ENCODE data around the gene COTL1.

Gene COTL1

DNA sequence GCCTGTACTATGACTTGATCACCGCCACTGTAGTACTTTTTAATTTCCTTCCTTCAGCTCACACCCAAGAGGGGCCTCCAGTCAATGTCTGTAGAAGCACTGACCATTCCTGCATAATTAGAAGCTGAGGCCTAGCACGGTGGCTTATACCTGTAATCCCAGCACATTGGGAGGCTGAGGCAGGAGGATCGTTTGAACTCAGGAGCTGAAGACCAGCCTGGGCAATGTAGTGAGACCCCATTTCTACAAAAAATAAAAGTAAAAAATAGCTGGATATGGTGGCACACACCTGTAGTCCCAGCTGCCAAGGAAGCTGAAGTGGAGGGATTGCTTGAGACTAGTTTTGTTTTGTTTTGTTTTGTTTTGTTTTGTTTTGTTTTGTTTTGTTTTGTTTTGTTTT, 36.4 kb upstream of the COTL1 start:
- Histone ChIP-seq H3K4me2 (ENCODE audit: low read depth, low read length, poor library complexity, severe bottlenecking) (no peak overlapping the region), H3K9ac (ENCODE audit: low read depth, low read length, poor library complexity, severe bottlenecking) (no peak overlapping the region), H3F3A (ENCODE audit: low read depth) (0 out of 2 replicates have a peak, but pooled peaks cover 3% of the 10 kb centered on the region), H4K20me1 (ENCODE audit: insufficient read depth, low read length, poor library complexity, severe bottlenecking) (no peaks in the 10 kb centered on the region), H3K27me3 (ENCODE audit: insufficient read depth, low read length, poor library complexity, severe bottlenecking) (no peaks in the 10 kb centered on the region), H3K36me3 (ENCODE audit: insufficient read depth, low read length) (peaks cover 21% of the 10 kb centered on the region; the same call in 1 of the 2 replicates), H3K79me2 (ENCODE audit: insufficient read depth, low read length) (peaks cover 16% of the 10 kb centered on the region), H3K9me3 (ENCODE audit: insufficient read depth, low read depth, low read length) (no peaks in the 10 kb centered on the region), H3K4me1 (ENCODE audit: insufficient read depth, low read length, poor library complexity, severe bottlenecking) (peaks cover 20% of the 10 kb centered on the region), H2AFZ (ENCODE audit: low read length) (no peak overlapping the region), H3K9me2 (replicated peaks; ENCODE audit: low read depth, low read length) (no peaks in the 10 kb centered on the region), H3K4me3 (ENCODE audit: low read length, poor library complexity, severe bottlenecking) (no peak overlapping the region)
- no peak for TF ChIP-seq EZH2phosphoT487 (IDR thresholded peaks at IDR 0.05; ENCODE audit: borderline replicate concordance)
- TF ChIP-seq, protein P1, sequence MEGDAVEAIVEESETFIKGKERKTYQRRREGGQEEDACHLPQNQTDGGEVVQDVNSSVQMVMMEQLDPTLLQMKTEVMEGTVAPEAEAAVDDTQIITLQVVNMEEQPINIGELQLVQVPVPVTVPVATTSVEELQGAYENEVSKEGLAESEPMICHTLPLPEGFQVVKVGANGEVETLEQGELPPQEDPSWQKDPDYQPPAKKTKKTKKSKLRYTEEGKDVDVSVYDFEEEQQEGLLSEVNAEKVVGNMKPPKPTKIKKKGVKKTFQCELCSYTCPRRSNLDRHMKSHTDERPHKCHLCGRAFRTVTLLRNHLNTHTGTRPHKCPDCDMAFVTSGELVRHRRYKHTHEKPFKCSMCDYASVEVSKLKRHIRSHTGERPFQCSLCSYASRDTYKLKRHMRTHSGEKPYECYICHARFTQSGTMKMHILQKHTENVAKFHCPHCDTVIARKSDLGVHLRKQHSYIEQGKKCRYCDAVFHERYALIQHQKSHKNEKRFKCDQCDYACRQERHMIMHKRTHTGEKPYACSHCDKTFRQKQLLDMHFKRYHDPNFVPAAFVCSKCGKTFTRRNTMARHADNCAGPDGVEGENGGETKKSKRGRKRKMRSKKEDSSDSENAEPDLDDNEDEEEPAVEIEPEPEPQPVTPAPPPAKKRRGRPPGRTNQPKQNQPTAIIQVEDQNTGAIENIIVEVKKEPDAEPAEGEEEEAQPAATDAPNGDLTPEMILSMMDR (conservative IDR thresholded peaks at IDR 0.05; ENCODE audit: low read length) = no peak

DNA sequence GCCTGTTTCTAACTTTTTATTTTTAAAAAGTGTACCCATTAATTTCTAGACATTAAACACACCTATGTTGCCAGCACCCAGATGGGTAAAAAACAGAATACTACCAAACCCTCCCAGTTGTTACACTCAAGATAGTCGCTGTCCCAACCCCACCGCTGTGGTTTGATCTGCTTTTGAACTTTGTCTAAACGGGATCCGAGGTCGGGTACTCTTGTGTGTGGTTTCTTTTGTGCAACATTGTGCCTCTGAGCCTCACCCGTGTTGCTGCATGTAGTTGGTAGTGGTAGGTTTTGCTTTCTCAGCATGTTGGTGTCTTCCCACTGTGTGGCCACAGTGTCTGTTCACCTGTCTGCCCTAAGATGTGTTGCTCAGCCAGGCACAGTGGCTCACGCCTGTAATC, 34.7 kb upstream of the COTL1 start:
- 0 out of 2 replicates have a peak, but pooled peaks cover 3% of the 10 kb centered on the region for H3F3A ChIP-seq (ENCODE audit: low read depth)
- peaks cover 21% of the 10 kb centered on the region for H3K79me2 ChIP-seq (ENCODE audit: insufficient read depth, low read length)
- H3K36me3 ChIP-seq (ENCODE audit: insufficient read depth, low read length) = peaks cover 9% of the 10 kb centered on the region; the same call in 1 of the 2 replicates
- no peaks in the 10 kb centered on the region for H4K20me1 ChIP-seq (ENCODE audit: insufficient read depth, low read length, poor library complexity, severe bottlenecking)
- H3K27me3 ChIP-seq (ENCODE audit: insufficient read depth, low read length, poor library complexity, severe bottlenecking) = no peaks in the 10 kb centered on the region
- H3K9me2 ChIP-seq (replicated peaks; ENCODE audit: low read depth, low read length) = no peaks in the 10 kb centered on the region
- no peak overlapping the region for H3K4me3 ChIP-seq (ENCODE audit: low read length, poor library complexity, severe bottlenecking)
- TF ChIP-seq EZH2phosphoT487 (IDR thresholded peaks at IDR 0.05; ENCODE audit: borderline replicate concordance) = no peak
- TF ChIP-seq, protein P1 (conservative IDR thresholded peaks at IDR 0.05; ENCODE audit: low read length) = no peak
- peaks cover 29% of the 10 kb centered on the region for H3K4me1 ChIP-seq (ENCODE audit: insufficient read depth, low read length, poor library complexity, severe bottlenecking)
- no peak overlapping the region for H3K9ac ChIP-seq (ENCODE audit: low read depth, low read length, poor library complexity, severe bottlenecking)
- H2AFZ ChIP-seq (ENCODE audit: low read length) = no peak overlapping the region
- peak overlapping the region; percentile 15 for H3K4me2 ChIP-seq (ENCODE audit: low read depth, low read length, poor library complexity, severe bottlenecking)
- H3K9me3 ChIP-seq (ENCODE audit: insufficient read depth, low read depth, low read length) = no peaks in the 10 kb centered on the region

DNA sequence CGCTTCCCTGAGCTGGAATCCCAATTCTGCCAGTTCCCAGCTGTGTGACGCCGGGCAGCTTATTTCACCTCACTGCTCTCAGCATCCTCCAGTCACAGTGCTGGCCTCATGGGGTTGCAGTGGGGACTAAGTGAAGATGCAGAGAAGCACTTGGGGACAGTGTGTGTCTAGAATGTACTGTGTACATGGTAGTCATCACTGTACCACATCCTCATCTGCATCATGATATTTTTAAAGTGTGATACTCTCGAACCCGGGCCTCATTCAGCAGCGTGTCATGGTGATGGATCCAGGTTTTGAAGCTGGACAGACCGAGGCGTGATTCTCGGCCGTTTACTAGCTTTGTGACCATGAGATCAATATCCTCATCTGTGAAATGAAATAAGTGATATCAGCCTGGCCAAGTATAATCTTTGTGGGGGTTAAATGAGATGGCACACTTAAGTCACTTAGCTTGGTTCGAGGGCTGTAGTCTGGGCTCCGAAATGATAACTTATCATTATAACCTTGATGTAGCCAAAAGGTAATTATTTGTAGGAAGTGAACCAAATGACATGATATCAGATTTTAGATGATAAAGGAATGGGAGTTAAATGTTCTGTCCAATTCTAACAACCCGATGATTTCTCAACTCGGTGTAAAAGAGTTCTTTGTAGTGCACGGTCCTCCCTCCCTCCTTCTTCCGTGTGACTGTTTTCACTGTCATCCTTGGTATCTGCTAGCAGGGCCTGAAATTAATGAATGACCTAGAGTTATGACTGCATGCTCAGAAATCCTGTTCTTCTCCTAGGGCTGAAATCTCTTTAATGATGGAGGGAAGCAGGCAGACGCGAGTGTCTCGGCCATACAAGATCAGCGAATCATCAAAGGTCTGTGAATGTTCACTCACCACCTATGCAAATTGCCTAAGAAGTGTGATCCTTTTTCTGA, 32.4 kb upstream of the COTL1 start:
- Histone ChIP-seq H3F3A (ENCODE audit: low read depth) (0 out of 2 replicates have a peak, but pooled peaks cover 3% of the 10 kb centered on the region), H3K9ac (ENCODE audit: low read depth, low read length, poor library complexity, severe bottlenecking) (no peak overlapping the region), H3K27me3 (ENCODE audit: insufficient read depth, low read length, poor library complexity, severe bottlenecking) (no peaks in the 10 kb centered on the region), H3K9me2 (replicated peaks; ENCODE audit: low read depth, low read length) (no peaks in the 10 kb centered on the region), H3K4me2 (ENCODE audit: low read depth, low read length, poor library complexity, severe bottlenecking) (peak overlapping the region; percentile 95), H3K4me3 (ENCODE audit: low read length, poor library complexity, severe bottlenecking) (no peak overlapping the region), H2AFZ (ENCODE audit: low read length) (no peak overlapping the region), H3K4me1 (ENCODE audit: insufficient read depth, low read length, poor library complexity, severe bottlenecking) (peaks cover 19% of the 10 kb centered on the region), H3K79me2 (ENCODE audit: insufficient read depth, low read length) (peaks cover 18% of the 10 kb centered on the region), H3K36me3 (ENCODE audit: insufficient read depth, low read length) (no peaks in the 10 kb centered on the region), H4K20me1 (ENCODE audit: insufficient read depth, low read length, poor library complexity, severe bottlenecking) (no peaks in the 10 kb centered on the region), H3K9me3 (ENCODE audit: insufficient read depth, low read depth, low read length) (no peaks in the 10 kb centered on the region)
- TF ChIP-seq, protein P1 (conservative IDR thresholded peaks at IDR 0.05; ENCODE audit: low read length) = no peak
- TF ChIP-seq EZH2phosphoT487 (IDR thresholded peaks at IDR 0.05; ENCODE audit: borderline replicate concordance) = no peak

Measured in Loucy (cell line).